Fibroblast of the aortic adventitia (primary cell): Measurements from ENCODE around the gene POU2F1. TPM values are rescaled to one million over a fixed set of nuclear protein-coding genes. Genes with fewer than 3 reads are reported as not detected.

Experiments used
- DNase-seq: peaks from one replicate; pipeline ENCODE4 v3.0.0-alpha.2; 2010; ENCODE audit warnings: low read depth
- H3K4me3 ChIP-seq: 2 replicates; pipeline ENCODE4 v1.5.1; 2011; ENCODE audit warnings: low read depth, mild to moderate bottlenecking, control low read depth, low read length, moderate library complexity
- CTCF ChIP-seq: IDR thresholded peaks from 2 replicates; pipeline ENCODE4 v1.5.1; 2011; ENCODE audit warnings: mild to moderate bottlenecking, low read length, control low read depth, inconsistent platforms; ENCODE audit not compliant: insufficient read depth
- total RNA-seq: library from RNA; depleted of rRNA; stranded (reverse); fragments of >200 nt; gene quantifications from 2 replicates; pipeline ENCODE4 v1.2.3, GENCODE V29; 2012; ENCODE audit warnings: low replicate concordance

POU2F1 gene
- total RNA-seq, 1 donor, result 10.7 TPM

GRCh38 chr1:167357305-167357704, 136.6 kb downstream of the POU2F1 start:
- no peak overlapping the region for H3K4me3 ChIP-seq
- TF ChIP-seq CTCF, result no peak
- no peak for DNase-seq

GRCh38 chr1:167359295-167359694, 138.6 kb downstream of the POU2F1 start:
- TF ChIP-seq CTCF, result no peak
- no peak overlapping the region for H3K4me3 ChIP-seq
- DNase-seq, result no peak

- DNase-seq, result no peak
- no peak overlapping the region for H3K4me3 ChIP-seq
- TF ChIP-seq CTCF, result no peak
Observed at GRCh38 chr1:167360120-167360519, 139.4 kb downstream of the POU2F1 start.

GRCh38 chr1:167362638-167363037, 142.0 kb downstream of the POU2F1 start:
- H3K4me3 ChIP-seq, result no peak overlapping the region
- TF ChIP-seq CTCF, result no peak
- DNase-seq, result no peak

- DNase-seq, result no peak
- TF ChIP-seq CTCF, result no peak
- H3K4me3 ChIP-seq, result no peak overlapping the region
Observed at GRCh38 chr1:167364826-167365225, 144.1 kb downstream of the POU2F1 start.

GRCh38 chr1:167365360-167365759, 144.7 kb downstream of the POU2F1 start:
- no peak overlapping the region for H3K4me3 ChIP-seq
- DNase-seq, result no peak
- TF ChIP-seq CTCF, result no peak

GRCh38 chr1:167367705-167368104, 147.0 kb downstream of the POU2F1 start:
- no peak for DNase-seq
- TF ChIP-seq CTCF, result no peak

More at GRCh38 chr1:167367705-167368104, 147.0 kb downstream of the POU2F1 start:
- H3K4me3 ChIP-seq, result no peak overlapping the region
